GM19023 (cell line): Measurements from ENCODE around the gene MAPKAPK5.
"Not testable (repeated sequence)": the region's sequence is repeated elsewhere in the genome, so short reads cannot be mapped to it uniquely, and the experiment has no call there.

ENCODE experiments used
- ATAC-seq: cut with Tn5 transposase; IDR thresholded peaks from one replicate; pipeline ENCODE4 v1.9.1; 2021; ENCODE audit warnings: mild to moderate bottlenecking, moderate library complexity; ENCODE audit not compliant: unreplicated experiment

MAPKAPK5 gene

GRCh38 chr12:111873113-111873512 is 31.1 kb downstream of the MAPKAPK5 start:
- no peak for ATAC-seq

- no peak for ATAC-seq
These were observed 39.7 kb downstream of the MAPKAPK5 start for GRCh38 chr12:111881716-111882115.

GRCh38 chr12:111886662-111887545 is 44.9 kb downstream of the MAPKAPK5 start:
- no peak for ATAC-seq

- no peak for ATAC-seq
These were observed 46.1 kb downstream of the MAPKAPK5 start for GRCh38 chr12:111887926-111888745.

- no peak for ATAC-seq
These were observed 51.3 kb downstream of the MAPKAPK5 start for GRCh38 chr12:111893287-111893686.

- no peak for ATAC-seq
These were observed 52.5 kb downstream of the MAPKAPK5 start for GRCh38 chr12:111894556-111894955.

- ATAC-seq = no peak
These were observed 59.2 kb downstream of the MAPKAPK5 start for GRCh38 chr12:111901182-111901581.

GRCh38 chr12:111904446-111904975 is 62.5 kb downstream of the MAPKAPK5 start:
- no peak for ATAC-seq

GRCh38 chr12:111905502-111905901 is 63.5 kb downstream of the MAPKAPK5 start:
- no peak for ATAC-seq

GRCh38 chr12:111907740-111908139 is 65.7 kb downstream of the MAPKAPK5 start:
- no peak for ATAC-seq

GRCh38 chr12:111925171-111925570 is 83.1 kb downstream of the MAPKAPK5 start:
- no peak for ATAC-seq

GRCh38 chr12:111926631-111927030 is 84.6 kb downstream of the MAPKAPK5 start:
- ATAC-seq = no peak

- ATAC-seq = no peak
These were observed 85.3 kb downstream of the MAPKAPK5 start for GRCh38 chr12:111927346-111927745.

GRCh38 chr12:111932241-111932640 is 90.2 kb downstream of the MAPKAPK5 start:
- no peak for ATAC-seq

- ATAC-seq = no peak
These were observed 94.8 kb downstream of the MAPKAPK5 start for GRCh38 chr12:111936869-111937268.

- no peak for ATAC-seq
These were observed 95.4 kb downstream of the MAPKAPK5 start for GRCh38 chr12:111937429-111937828.

GRCh38 chr12:111942557-111942956 is 100.5 kb downstream of the MAPKAPK5 start:
- ATAC-seq = no peak

- ATAC-seq = no peak
These were observed 101.9 kb downstream of the MAPKAPK5 start for GRCh38 chr12:111943929-111944328.

GRCh38 chr12:111950961-111951676 is 109.1 kb downstream of the MAPKAPK5 start:
- ATAC-seq = not testable (repeated sequence)
